ENCODE results near the gene SPACA4. TPM values are rescaled to one million over a fixed set of nuclear protein-coding genes. Genes with fewer than 3 reads are reported as not detected.

SPACA4 gene
- total and polyA plus RNA-seq, 9 of the 15 experiments (the other 6 are each of a cell fraction or from before 2014, with no cell fraction given): not detected

DNA sequence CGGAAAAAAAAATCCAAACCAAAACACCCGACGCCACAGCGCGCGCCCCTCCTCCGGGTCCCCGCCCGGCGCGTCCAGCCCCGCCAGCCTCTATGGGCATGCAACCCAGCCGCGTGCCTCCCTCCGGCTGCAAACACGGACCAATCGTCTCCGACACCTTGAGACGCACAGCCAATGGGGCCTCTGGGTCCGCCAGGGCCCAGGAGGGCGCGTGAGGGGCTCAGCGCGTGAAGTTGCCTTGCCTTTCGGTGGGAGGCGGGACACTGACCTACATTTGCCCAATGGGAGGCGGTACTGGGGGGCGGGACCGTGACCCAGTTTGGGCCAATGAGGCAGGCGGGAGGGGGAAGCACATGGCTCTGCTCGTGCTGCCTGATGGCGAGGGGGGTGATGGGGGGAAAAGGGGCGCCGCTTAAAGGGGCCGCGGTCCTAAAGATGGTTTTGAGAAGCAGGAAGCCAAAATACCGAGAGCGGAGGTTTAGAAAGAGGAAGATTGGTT is 31.0 kb downstream of the SPACA4 start (continued):
- TF ChIP-seq, protein P1, sequence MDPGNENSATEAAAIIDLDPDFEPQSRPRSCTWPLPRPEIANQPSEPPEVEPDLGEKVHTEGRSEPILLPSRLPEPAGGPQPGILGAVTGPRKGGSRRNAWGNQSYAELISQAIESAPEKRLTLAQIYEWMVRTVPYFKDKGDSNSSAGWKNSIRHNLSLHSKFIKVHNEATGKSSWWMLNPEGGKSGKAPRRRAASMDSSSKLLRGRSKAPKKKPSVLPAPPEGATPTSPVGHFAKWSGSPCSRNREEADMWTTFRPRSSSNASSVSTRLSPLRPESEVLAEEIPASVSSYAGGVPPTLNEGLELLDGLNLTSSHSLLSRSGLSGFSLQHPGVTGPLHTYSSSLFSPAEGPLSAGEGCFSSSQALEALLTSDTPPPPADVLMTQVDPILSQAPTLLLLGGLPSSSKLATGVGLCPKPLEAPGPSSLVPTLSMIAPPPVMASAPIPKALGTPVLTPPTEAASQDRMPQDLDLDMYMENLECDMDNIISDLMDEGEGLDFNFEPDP (CRISPR knock-in tag; IDR thresholded peaks at IDR 0.05): no peak
- TF ChIP-seq, protein P2, sequence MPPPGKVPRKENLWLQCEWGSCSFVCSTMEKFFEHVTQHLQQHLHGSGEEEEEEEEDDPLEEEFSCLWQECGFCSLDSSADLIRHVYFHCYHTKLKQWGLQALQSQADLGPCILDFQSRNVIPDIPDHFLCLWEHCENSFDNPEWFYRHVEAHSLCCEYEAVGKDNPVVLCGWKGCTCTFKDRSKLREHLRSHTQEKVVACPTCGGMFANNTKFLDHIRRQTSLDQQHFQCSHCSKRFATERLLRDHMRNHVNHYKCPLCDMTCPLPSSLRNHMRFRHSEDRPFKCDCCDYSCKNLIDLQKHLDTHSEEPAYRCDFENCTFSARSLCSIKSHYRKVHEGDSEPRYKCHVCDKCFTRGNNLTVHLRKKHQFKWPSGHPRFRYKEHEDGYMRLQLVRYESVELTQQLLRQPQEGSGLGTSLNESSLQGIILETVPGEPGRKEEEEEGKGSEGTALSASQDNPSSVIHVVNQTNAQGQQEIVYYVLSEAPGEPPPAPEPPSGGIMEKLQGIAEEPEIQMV (tag; conservative IDR thresholded peaks at IDR 0.05; ENCODE audit: low read depth): no peak
- TF ChIP-seq, protein P3, sequence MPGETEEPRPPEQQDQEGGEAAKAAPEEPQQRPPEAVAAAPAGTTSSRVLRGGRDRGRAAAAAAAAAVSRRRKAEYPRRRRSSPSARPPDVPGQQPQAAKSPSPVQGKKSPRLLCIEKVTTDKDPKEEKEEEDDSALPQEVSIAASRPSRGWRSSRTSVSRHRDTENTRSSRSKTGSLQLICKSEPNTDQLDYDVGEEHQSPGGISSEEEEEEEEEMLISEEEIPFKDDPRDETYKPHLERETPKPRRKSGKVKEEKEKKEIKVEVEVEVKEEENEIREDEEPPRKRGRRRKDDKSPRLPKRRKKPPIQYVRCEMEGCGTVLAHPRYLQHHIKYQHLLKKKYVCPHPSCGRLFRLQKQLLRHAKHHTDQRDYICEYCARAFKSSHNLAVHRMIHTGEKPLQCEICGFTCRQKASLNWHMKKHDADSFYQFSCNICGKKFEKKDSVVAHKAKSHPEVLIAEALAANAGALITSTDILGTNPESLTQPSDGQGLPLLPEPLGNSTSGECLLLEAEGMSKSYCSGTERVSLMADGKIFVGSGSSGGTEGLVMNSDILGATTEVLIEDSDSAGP (CRISPR knock-in tag; IDR thresholded peaks at IDR 0.05): peak; percentile 96
- TF ChIP-seq, protein P4, sequence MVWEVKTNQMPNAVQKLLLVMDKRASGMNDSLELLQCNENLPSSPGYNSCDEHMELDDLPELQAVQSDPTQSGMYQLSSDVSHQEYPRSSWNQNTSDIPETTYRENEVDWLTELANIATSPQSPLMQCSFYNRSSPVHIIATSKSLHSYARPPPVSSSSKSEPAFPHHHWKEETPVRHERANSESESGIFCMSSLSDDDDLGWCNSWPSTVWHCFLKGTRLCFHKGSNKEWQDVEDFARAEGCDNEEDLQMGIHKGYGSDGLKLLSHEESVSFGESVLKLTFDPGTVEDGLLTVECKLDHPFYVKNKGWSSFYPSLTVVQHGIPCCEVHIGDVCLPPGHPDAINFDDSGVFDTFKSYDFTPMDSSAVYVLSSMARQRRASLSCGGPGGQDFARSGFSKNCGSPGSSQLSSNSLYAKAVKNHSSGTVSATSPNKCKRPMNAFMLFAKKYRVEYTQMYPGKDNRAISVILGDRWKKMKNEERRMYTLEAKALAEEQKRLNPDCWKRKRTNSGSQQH (CRISPR knock-in tag; IDR thresholded peaks at IDR 0.05): no peak
- TF ChIP-seq HNRNPH1 (optimal IDR thresholded peaks at IDR 0.05; ENCODE audit: low read depth, low read length): no peak
- TF ChIP-seq SRF (CRISPR knock-in tag; IDR thresholded peaks at IDR 0.05): peak in 1 of 2 experiments; percentile 84; a peak in 2 of 4 replicates
- TF ChIP-seq, protein P5, sequence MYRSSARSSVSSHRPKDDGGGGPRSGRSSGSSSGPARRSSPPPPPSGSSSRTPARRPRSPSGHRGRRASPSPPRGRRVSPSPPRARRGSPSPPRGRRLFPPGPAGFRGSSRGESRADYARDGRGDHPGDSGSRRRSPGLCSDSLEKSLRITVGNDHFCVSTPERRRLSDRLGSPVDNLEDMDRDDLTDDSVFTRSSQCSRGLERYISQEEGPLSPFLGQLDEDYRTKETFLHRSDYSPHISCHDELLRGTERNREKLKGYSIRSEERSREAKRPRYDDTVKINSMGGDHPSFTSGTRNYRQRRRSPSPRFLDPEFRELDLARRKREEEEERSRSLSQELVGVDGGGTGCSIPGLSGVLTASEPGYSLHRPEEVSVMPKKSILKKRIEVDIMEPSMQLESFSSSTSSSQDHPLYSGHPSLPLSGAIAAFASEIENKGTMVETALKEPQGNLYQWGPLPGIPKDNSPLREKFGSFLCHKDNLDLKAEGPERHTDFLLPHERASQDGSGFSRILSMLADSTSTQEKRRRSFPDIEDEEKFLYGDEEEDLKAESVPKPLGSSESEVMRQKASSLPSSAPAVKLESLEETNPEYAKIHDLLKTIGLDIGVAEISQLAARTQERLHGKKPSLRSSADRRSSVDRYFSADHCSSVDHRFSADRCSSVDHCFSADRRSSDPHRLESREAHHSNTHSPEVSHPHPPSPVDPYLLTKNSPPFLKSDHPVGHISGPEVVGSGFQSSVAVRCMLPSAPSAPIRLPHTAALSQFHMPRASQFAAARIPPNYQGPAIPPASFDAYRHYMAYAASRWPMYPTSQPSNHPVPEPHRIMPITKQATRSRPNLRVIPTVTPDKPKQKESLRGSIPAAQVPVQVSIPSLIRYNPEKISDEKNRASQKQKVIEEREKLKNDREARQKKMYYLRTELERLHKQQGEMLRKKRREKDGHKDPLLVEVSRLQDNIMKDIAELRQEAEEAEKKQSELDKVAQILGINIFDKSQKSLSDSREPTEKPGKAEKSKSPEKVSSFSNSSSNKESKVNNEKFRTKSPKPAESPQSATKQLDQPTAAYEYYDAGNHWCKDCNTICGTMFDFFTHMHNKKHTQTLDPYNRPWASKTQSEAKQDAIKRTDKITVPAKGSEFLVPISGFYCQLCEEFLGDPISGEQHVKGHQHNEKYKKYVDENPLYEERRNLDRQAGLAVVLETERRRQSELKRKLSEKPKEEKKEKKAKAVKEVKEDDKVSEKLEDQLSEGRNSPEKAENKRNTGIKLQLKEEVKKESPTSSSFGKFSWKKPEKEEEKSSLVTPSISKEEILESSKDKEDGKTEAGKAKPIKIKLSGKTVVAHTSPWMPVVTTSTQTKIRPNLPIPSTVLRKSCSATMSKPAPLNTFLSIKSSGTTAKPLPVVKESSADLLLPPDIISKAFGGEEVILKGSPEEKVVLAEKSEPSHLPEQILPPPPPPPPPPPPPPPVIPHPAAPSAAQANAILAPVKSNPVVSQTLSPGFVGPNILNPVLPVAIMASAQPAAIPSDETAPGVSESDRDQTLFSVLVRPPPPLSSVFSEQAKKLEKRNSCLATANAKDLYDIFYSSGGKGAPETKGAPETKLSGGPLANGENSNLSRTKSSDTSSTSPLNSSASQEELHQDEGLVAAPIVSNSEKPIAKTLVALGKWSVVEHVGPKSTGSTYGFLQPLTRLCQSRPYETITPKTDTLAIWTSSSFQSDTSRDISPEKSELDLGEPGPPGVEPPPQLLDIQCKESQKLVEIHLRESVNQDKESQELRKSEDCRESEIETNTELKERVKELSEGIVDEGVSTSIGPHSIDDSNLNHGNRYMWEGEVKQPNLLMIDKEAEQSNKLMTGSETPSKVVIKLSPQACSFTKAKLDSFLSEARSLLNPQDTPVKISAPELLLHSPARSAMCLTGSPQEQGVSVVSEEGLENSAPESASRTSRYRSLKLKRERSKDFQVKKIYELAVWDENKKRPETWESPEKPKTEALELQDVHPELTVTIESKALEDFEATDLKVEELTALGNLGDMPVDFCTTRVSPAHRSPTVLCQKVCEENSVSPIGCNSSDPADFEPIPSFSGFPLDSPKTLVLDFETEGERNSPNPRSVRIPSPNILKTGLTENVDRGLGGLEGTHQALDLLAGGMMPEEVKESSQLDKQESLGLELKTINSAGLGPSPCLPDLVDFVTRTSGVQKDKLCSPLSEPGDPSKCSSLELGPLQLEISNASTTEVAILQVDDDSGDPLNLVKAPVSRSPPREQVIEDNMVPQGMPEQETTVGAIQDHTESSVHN (IDR thresholded peaks at IDR 0.05; ENCODE audit: borderline replicate concordance in 1 of 2, low read depth in 1 of 2): no peak
- no peak for TF ChIP-seq NFE2 (IDR thresholded peaks at IDR 0.05; ENCODE audit: low read depth)
- TF ChIP-seq, protein P6, sequence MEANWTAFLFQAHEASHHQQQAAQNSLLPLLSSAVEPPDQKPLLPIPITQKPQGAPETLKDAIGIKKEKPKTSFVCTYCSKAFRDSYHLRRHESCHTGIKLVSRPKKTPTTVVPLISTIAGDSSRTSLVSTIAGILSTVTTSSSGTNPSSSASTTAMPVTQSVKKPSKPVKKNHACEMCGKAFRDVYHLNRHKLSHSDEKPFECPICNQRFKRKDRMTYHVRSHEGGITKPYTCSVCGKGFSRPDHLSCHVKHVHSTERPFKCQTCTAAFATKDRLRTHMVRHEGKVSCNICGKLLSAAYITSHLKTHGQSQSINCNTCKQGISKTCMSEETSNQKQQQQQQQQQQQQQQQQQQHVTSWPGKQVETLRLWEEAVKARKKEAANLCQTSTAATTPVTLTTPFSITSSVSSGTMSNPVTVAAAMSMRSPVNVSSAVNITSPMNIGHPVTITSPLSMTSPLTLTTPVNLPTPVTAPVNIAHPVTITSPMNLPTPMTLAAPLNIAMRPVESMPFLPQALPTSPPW (CRISPR knock-in tag; IDR thresholded peaks at IDR 0.05): peak; percentile 99
